ENCODE results near the gene OVCH1.

Gene OVCH1

DNA sequence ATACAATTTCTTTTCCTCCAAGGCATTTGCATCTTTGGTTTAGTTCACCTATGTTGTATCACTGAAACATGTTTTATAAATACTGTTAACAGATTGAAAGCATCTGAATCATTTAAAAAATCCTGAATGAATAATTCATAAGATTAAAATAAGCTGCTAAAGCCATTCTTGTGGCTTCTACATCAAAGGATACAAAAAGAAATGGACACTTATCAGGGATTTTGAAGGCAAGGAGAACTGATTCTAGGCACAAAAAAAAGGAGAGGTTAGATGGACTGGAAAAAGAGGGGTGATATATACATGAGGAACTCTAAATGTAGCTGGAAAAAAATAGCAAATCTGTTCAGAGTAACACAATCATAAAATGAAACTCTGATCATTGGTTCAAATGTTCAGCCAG is 5.8 kb upstream of the OVCH1 start:
- DNase-seq (ENCODE audit: low read depth): no peak
- no peak overlapping the region for H3K4me3 ChIP-seq (ENCODE audit: low read length)
- no peak for TF ChIP-seq CTCF (IDR thresholded peaks at IDR 0.05; ENCODE audit: insufficient read depth, low read depth, low read length, missing control alignments)

GRCh38 chr12:29499235-29499634 is 1.7 kb upstream of the OVCH1 start:
- DNase-seq (ENCODE audit: low read depth): no peak
- H3K4me3 ChIP-seq (ENCODE audit: low read length): no peak overlapping the region
- TF ChIP-seq CTCF (IDR thresholded peaks at IDR 0.05; ENCODE audit: insufficient read depth, low read depth, low read length, missing control alignments): no peak

- DNase-seq (ENCODE audit: low read depth): no peak
- TF ChIP-seq CTCF (IDR thresholded peaks at IDR 0.05; ENCODE audit: insufficient read depth, low read depth, low read length, missing control alignments): no peak
Measured at GRCh38 chr12:29492891-29493290, 4.6 kb downstream of the OVCH1 start.

GRCh38 chr12:29486972-29487371 is 10.5 kb downstream of the OVCH1 start:
- TF ChIP-seq CTCF (IDR thresholded peaks at IDR 0.05; ENCODE audit: insufficient read depth, low read depth, low read length, missing control alignments): no peak
- DNase-seq (ENCODE audit: low read depth): no peak
- no peak overlapping the region for H3K4me3 ChIP-seq (ENCODE audit: low read length)

More at GRCh38 chr12:29492891-29493290, 4.6 kb downstream of the OVCH1 start:
- no peak overlapping the region for H3K4me3 ChIP-seq (ENCODE audit: low read length)

- no peak for DNase-seq (ENCODE audit: low read depth)
- no peak overlapping the region for H3K4me3 ChIP-seq (ENCODE audit: low read length)
- no peak for TF ChIP-seq CTCF (IDR thresholded peaks at IDR 0.05; ENCODE audit: insufficient read depth, low read depth, low read length, missing control alignments)
Measured at GRCh38 chr12:29463198-29463597, 34.3 kb downstream of the OVCH1 start.

GRCh38 chr12:29460082-29460481 is 37.4 kb downstream of the OVCH1 start:
- no peak for TF ChIP-seq CTCF (IDR thresholded peaks at IDR 0.05; ENCODE audit: insufficient read depth, low read depth, low read length, missing control alignments)
- DNase-seq (ENCODE audit: low read depth): no peak
- H3K4me3 ChIP-seq (ENCODE audit: low read length): no peak overlapping the region

DNA sequence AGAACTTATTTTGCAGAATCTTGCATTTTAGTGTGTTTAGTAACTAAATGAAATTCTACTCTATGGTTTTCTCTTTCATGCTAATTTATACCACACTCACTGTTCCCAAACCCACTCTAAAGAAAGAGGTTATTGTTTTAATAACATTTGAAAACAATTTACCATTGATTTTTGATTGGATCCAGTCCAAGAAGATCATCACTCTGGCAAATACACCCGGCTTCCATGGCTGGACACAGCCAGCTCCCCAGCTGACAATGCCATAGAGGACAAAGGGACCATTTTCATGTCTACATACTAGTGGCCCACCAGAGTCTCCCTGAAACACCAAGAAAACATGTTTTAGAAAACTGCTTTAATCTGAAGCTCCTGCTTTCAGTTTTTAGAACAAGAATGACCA is 42.4 kb downstream of the OVCH1 start:
- TF ChIP-seq CTCF (IDR thresholded peaks at IDR 0.05; ENCODE audit: insufficient read depth, low read depth, low read length, missing control alignments): no peak
- no peak overlapping the region for H3K4me3 ChIP-seq (ENCODE audit: low read length)
- DNase-seq (ENCODE audit: low read depth): no peak

Data from epithelial cell of esophagus (primary cell).